NT2/D1 (cell line): ENCODE measurements around the gene ARSB.

Source experiments
- SUZ12 ChIP-seq: IDR thresholded peaks from 2 replicates; pipeline ENCODE4 v1.6.1; 2011; ENCODE audit not compliant: insufficient read length, insufficient read depth; ENCODE audit errors: extremely low read depth
- YY1 ChIP-seq: IDR thresholded peaks from 2 replicates; pipeline ENCODE4 v1.6.1; 2011; ENCODE audit not compliant: insufficient read length, insufficient read depth

- TF ChIP-seq YY1 (no peak), SUZ12 (no peak)
Observed at GRCh38 chr5:78927657-78928282, 57.3 kb downstream of the ARSB start.
